ENCODE results near the gene MDP1. TPM values are rescaled to one million over a fixed set of nuclear protein-coding genes. Genes with fewer than 3 reads are reported as not detected.

MDP1 gene
- total and polyA plus RNA-seq, 2 experiments from 2014 or later, result 9.8 to 31.1 TPM

DNA sequence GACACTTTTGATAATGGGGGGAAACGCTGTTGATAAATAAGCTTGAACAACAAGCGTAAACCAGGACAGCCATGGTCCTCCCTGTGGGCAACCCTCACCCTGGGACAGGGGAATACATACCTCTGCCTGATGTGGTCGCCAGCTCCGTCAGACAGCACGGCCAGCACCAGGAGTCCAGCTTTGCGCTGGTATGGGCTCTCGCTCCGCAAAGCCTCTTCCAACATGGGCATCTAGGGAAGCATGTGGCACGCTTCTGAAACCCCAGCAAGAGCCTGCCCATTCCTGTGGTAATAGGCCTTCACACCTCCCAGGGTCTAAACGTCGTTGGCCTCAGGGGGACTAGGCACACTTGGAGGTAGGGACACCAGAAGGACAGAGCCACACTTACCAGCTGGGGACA lies 30.1 kb downstream of the MDP1 start:
- Mint-ChIP-seq H3K4me3 (no peak overlapping the region), H3K27ac (no peak overlapping the region), H3K9me3 (peaks cover 3% of the 10 kb centered on the region; the same call in 2 of the 3 replicates), H3K36me3 (ENCODE audit: low read depth) (peaks cover 71% of the 10 kb centered on the region), H3K4me1 (peaks cover 17% of the 10 kb centered on the region), H3K27me3 (ENCODE audit: insufficient read depth, low read depth, poor library complexity) (peaks cover 30% of the 10 kb centered on the region)
- Histone ChIP-seq H3K27me3 (ENCODE audit: insufficient read depth) (no peaks in the 10 kb centered on the region), H3F3A (replicated peaks; ENCODE audit: low read depth) (no peaks in the 10 kb centered on the region; the same call in 1 of the 2 replicates), H3K79me2 (replicated peaks; ENCODE audit: insufficient read depth) (peaks cover 13% of the 10 kb centered on the region; the same call in 1 of the 2 replicates), H3K27ac (ENCODE audit: low read depth) (no peak overlapping the region), H3K4me2 (no peak overlapping the region), H3K4me3 (no peak overlapping the region), H2AFZ (no peak overlapping the region), H3K9me2 (ENCODE audit: insufficient read depth) (no peaks in the 10 kb centered on the region), H4K20me1 (replicated peaks; ENCODE audit: insufficient read depth) (peaks cover 6% of the 10 kb centered on the region), H3K36me3 (ENCODE audit: insufficient read depth) (no peaks in the 10 kb centered on the region; the same call in 1 of the 2 replicates), H3K4me1 (ENCODE audit: insufficient read depth) (peaks cover 10% of the 10 kb centered on the region)
- no peak for DNase-seq (ENCODE audit: low spot score)
- no peak for ATAC-seq
- TF ChIP-seq, protein P1, sequence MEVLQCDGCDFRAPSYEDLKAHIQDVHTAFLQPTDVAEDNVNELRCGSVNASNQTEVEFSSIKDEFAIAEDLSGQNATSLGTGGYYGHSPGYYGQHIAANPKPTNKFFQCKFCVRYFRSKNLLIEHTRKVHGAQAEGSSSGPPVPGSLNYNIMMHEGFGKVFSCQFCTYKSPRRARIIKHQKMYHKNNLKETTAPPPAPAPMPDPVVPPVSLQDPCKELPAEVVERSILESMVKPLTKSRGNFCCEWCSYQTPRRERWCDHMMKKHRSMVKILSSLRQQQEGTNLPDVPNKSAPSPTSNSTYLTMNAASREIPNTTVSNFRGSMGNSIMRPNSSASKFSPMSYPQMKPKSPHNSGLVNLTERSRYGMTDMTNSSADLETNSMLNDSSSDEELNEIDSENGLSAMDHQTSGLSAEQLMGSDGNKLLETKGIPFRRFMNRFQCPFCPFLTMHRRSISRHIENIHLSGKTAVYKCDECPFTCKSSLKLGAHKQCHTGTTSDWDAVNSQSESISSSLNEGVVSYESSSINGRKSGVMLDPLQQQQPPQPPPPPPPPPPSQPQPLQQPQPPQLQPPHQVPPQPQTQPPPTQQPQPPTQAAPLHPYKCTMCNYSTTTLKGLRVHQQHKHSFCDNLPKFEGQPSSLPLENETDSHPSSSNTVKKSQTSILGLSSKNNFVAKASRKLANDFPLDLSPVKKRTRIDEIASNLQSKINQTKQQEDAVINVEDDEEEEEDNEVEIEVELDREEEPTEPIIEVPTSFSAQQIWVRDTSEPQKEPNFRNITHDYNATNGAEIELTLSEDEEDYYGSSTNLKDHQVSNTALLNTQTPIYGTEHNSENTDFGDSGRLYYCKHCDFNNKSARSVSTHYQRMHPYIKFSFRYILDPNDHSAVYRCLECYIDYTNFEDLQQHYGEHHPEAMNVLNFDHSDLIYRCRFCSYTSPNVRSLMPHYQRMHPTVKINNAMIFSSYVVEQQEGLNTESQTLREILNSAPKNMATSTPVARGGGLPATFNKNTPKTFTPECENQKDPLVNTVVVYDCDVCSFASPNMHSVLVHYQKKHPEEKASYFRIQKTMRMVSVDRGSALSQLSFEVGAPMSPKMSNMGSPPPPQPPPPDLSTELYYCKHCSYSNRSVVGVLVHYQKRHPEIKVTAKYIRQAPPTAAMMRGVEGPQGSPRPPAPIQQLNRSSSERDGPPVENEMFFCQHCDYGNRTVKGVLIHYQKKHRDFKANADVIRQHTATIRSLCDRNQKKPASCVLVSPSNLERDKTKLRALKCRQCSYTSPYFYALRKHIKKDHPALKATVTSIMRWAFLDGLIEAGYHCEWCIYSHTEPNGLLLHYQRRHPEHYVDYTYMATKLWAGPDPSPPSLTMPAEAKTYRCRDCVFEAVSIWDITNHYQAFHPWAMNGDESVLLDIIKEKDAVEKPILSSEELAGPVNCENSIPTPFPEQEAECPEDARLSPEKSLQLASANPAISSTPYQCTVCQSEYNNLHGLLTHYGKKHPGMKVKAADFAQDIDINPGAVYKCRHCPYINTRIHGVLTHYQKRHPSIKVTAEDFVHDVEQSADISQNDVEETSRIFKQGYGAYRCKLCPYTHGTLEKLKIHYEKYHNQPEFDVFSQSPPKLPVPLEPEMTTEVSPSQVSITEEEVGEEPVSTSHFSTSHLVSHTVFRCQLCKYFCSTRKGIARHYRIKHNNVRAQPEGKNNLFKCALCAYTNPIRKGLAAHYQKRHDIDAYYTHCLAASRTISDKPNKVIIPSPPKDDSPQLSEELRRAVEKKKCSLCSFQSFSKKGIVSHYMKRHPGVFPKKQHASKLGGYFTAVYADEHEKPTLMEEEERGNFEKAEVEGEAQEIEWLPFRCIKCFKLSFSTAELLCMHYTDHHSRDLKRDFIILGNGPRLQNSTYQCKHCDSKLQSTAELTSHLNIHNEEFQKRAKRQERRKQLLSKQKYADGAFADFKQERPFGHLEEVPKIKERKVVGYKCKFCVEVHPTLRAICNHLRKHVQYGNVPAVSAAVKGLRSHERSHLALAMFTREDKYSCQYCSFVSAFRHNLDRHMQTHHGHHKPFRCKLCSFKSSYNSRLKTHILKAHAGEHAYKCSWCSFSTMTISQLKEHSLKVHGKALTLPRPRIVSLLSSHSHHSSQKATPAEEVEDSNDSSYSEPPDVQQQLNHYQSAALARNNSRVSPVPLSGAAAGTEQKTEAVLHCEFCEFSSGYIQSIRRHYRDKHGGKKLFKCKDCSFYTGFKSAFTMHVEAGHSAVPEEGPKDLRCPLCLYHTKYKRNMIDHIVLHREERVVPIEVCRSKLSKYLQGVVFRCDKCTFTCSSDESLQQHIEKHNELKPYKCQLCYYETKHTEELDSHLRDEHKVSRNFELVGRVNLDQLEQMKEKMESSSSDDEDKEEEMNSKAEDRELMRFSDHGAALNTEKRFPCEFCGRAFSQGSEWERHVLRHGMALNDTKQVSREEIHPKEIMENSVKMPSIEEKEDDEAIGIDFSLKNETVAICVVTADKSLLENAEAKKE (CRISPR knock-in tag; IDR thresholded peaks at IDR 0.05), result no peak
- TF ChIP-seq STAT1 (IDR thresholded peaks at IDR 0.05; ENCODE audit: unreplicated experiment), result no peak
- TF ChIP-seq, protein P2, sequence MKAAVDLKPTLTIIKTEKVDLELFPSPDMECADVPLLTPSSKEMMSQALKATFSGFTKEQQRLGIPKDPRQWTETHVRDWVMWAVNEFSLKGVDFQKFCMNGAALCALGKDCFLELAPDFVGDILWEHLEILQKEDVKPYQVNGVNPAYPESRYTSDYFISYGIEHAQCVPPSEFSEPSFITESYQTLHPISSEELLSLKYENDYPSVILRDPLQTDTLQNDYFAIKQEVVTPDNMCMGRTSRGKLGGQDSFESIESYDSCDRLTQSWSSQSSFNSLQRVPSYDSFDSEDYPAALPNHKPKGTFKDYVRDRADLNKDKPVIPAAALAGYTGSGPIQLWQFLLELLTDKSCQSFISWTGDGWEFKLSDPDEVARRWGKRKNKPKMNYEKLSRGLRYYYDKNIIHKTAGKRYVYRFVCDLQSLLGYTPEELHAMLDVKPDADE (IDR thresholded peaks at IDR 0.05), result no peak
- no peak for TF ChIP-seq CREB1 (CRISPR knock-in tag; IDR thresholded peaks at IDR 0.05; ENCODE audit: low read depth)

DNA sequence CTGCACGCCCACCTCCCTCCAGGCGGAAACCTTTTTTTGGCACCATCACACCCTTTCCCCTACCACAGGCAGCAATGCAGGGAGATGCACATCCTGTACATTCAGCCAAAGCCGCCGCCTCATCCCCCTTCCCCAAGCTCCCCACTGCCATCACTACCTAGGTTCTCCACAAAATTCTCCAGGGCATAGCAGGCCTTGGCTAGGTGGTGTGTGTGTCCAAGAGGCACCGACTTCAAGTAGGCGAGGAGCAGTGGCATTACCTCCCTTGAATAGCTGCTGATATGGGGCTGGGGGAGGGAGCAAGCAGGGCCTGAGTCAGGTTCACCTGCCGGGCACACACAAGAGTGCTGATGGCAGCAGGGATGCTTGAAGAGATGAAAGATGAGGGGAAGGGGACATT lies 30.8 kb downstream of the MDP1 start:
- ATAC-seq, result no peak
- Mint-ChIP-seq H3K4me3 (no peak overlapping the region), H3K9me3 (peaks cover 3% of the 10 kb centered on the region; the same call in 2 of the 3 replicates), H3K27ac (no peak overlapping the region), H3K36me3 (ENCODE audit: low read depth) (peaks cover 76% of the 10 kb centered on the region), H3K4me1 (peaks cover 17% of the 10 kb centered on the region), H3K27me3 (ENCODE audit: insufficient read depth, low read depth, poor library complexity) (peaks cover 28% of the 10 kb centered on the region)
- Histone ChIP-seq H3K79me2 (replicated peaks; ENCODE audit: insufficient read depth) (peaks cover 13% of the 10 kb centered on the region; the same call in 1 of the 2 replicates), H3K36me3 (ENCODE audit: insufficient read depth) (no peaks in the 10 kb centered on the region; the same call in 1 of the 2 replicates), H3K27ac (ENCODE audit: low read depth) (no peak overlapping the region), H3K4me1 (ENCODE audit: insufficient read depth) (peaks cover 10% of the 10 kb centered on the region), H2AFZ (no peak overlapping the region), H4K20me1 (replicated peaks; ENCODE audit: insufficient read depth) (peaks cover 6% of the 10 kb centered on the region), H3K4me3 (no peak overlapping the region), H3K4me2 (no peak overlapping the region), H3K9me2 (ENCODE audit: insufficient read depth) (no peaks in the 10 kb centered on the region), H3K27me3 (ENCODE audit: insufficient read depth) (no peaks in the 10 kb centered on the region), H3F3A (replicated peaks; ENCODE audit: low read depth) (no peaks in the 10 kb centered on the region; the same call in 1 of the 2 replicates)
- no peak for DNase-seq (ENCODE audit: low spot score)
- TF ChIP-seq STAT1 (IDR thresholded peaks at IDR 0.05; ENCODE audit: unreplicated experiment) (no peak), ZNF114 (CRISPR knock-in tag; IDR thresholded peaks at IDR 0.05) (no peak), ZNF331 (CRISPR knock-in tag; IDR thresholded peaks at IDR 0.05; ENCODE audit: low read depth) (no peak)
